ENCODE data around the gene CHKA. TPM values are rescaled to one million over a fixed set of nuclear protein-coding genes. Genes with fewer than 3 reads are reported as not detected.
A peak's percentile ranks its signal among the peaks of the same experiment; 100 is the strongest.

CHKA gene
- total RNA-seq, 2 experiments from 2014 or later, result 15.8 to 16.7 TPM

DNA sequence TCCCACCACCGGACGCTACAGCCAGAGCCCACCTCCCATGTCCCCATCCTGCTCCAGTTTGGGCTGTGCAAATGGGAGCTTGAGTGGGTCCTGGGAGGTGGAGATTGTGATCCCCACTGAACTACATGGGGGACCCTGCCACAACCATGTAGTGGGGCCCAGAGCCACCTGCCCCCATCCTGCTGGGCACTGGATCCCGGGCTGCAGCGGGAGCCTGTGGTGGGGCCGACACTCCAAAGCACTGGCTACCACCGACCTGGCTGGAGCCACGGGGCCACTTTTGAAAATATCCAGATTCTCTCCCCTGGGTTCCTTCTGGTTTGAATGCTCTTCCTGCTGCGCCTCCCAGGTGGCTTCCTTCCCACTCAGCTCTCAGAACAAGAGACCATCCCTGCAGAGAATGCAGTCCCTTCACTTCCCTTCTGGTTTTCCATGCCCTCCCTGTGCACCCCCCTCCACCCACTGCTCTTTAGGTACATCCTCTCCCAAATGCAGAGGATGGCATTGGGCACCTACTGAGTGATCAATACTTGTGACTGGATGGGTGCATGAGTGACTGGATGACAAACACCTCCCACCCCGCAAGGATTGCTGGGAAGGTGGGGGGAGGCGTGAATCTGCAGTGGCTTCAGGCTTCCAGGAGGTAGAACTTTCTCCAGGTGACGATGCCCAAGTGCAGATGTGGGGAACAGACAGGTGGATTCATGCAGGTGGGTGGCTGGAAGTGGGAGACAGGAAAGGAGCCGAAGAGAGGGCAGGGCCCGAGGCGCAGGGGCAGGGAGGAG, 116.4 kb downstream of the CHKA start:
- no peaks in the 10 kb centered on the region for H3K9me3 Mint-ChIP-seq
- CTCF ChIA-PET, result interaction anchor here (0.7 to 3.6 kb wide), 4 partner anchors 11 to 201 kb away, joined by 3 to 11 read pairs (median 4); no protein-coding TSS in a partner anchor
- H3K4me3 Mint-ChIP-seq, result peak overlapping the region; percentile 78
- intact Hi-C loops (cut with micrococcal nuclease), result loop anchor here (10.0 kb wide), 1 partner anchor 200 kb away; no protein-coding TSS in a partner anchor
- no peaks in the 10 kb centered on the region for H3K27me3 Mint-ChIP-seq
- no peak for DNase-seq
- H3K27ac Mint-ChIP-seq, result peak overlapping the region; percentile 83
- ATAC-seq, result no peak
- H3K4me1 Mint-ChIP-seq (ENCODE audit: low read depth), result peaks cover 18% of the 10 kb centered on the region
- POLR2A ChIA-PET, result interaction anchor here (1.2 to 1.9 kb wide), 2 partner anchors 10 to 33 kb away, joined by 3 to 5 read pairs; no protein-coding TSS in a partner anchor
- no peak for TF ChIP-seq CTCF (IDR thresholded peaks at IDR 0.05)
- no peaks in the 10 kb centered on the region for H3K36me3 Mint-ChIP-seq (ENCODE audit: low read depth)

GRCh38 chr11:68003846-68004550, 117.2 kb downstream of the CHKA start, which contains the start of gene UNC93B1:
Gene UNC93B1, minus strand, starts transcription at chr11:68004097. Its CDS starts 54 bp downstream, at chr11:68004043.
- DNase-seq, result peak; percentile 94
- H3K4me1 Mint-ChIP-seq (ENCODE audit: low read depth), result peaks cover 14% of the 10 kb centered on the region
- ATAC-seq, result peak; percentile 95
- no peaks in the 10 kb centered on the region for H3K27me3 Mint-ChIP-seq
- no peaks in the 10 kb centered on the region for H3K36me3 Mint-ChIP-seq (ENCODE audit: low read depth)
- intact Hi-C loops (cut with micrococcal nuclease), result loop anchor here (10.0 kb wide), 1 partner anchor 201 kb away; no protein-coding TSS in a partner anchor
- POLR2A ChIA-PET, result interaction anchor here (1.2 to 1.9 kb wide), 2 partner anchors 10 to 34 kb away, joined by 3 to 5 read pairs; no protein-coding TSS in a partner anchor
- H3K4me3 Mint-ChIP-seq, result peak within 1 kb of the TSS; percentile 78
- CTCF ChIA-PET, result interaction anchor here (0.7 to 3.6 kb wide), 4 partner anchors 10 to 202 kb away, joined by 3 to 11 read pairs (median 4); no protein-coding TSS in a partner anchor
- peak within 1 kb of the TSS; percentile 83 for H3K27ac Mint-ChIP-seq
- no peaks in the 10 kb centered on the region for H3K9me3 Mint-ChIP-seq
- TF ChIP-seq CTCF (IDR thresholded peaks at IDR 0.05), result no peak

DNA sequence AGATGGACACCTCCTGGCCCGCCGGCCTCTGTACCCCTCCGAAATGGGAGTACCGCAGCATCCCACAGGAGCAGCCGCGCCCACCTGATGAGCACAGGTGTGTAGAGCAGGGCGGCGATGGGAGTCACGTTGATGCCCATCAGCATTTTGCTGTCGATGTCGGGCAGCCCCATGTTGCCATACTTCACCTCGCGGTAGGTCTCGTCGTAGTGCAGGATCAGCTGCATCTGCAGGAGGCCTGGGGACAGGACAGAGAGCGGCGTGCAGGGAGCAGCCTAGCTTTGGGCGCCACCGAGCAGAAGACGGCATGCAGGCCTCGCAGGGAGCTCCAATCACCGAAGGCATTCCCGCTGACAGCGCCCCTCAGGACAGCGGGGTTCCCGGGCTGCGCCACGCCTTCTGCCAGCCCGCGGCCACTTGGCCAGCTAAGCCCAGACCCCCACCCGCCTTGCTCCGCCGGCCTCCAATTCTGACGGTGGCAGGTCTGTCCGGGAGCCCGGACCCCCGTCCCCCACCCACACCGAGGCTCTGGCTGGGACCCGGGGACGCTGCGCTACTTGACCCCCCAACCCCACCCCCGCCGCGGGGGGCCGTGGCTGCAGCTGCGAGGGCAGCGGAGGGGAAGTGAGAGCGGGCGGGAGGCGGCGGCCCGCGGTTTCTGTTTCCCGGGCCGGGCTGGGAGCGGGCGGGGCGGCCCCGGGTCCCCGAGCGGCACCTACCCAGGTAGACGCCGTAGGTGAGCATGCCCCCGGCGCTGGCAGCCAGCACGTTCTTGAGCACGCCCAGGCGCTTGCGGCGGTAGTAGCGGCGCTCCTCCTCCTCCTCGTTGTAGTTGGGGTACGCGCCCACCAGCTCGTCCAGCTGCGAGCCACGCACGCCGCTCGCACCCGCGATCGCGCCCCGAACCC, 118.0 kb downstream of the CHKA start:
- no peak for TF ChIP-seq CTCF (IDR thresholded peaks at IDR 0.05)
- no peaks in the 10 kb centered on the region for H3K9me3 Mint-ChIP-seq
- POLR2A ChIA-PET, result interaction anchor here (1.1 to 1.9 kb wide), 3 partner anchors 9 to 35 kb away, joined by 3 to 5 read pairs (median 3); partner anchors contain the start of gene NDUFS8
- no peaks in the 10 kb centered on the region for H3K36me3 Mint-ChIP-seq (ENCODE audit: low read depth)
- CTCF ChIA-PET, result interaction anchor here (0.8 to 3.6 kb wide), 2 partner anchors 9 to 48 kb away, joined by 3 to 11 read pairs; no protein-coding TSS in a partner anchor
- H3K4me1 Mint-ChIP-seq (ENCODE audit: low read depth), result peaks cover 16% of the 10 kb centered on the region
- no peaks in the 10 kb centered on the region for H3K27me3 Mint-ChIP-seq
- ATAC-seq, result peak; percentile 57
- H3K4me3 Mint-ChIP-seq, result peak overlapping the region; percentile 66
- H3K27ac Mint-ChIP-seq, result peak overlapping the region; percentile 13
- peak; percentile 67 for DNase-seq
- intact Hi-C loops (cut with micrococcal nuclease), result loop anchor here (10.0 kb wide), 1 partner anchor 202 kb away; no protein-coding TSS in a partner anchor

Small RNA genes lying within 50 kb of the gene (microRNA-seq; reads per million reads assigned to microRNA genes)
- not detected for gene MIR4691 (ENCODE audit: borderline microRNAs expressed, borderline replicate concordance)
- 0.91 reads per million for gene MIR6753 (ENCODE audit: borderline microRNAs expressed, borderline replicate concordance)
- not detected for gene MIR7113 (ENCODE audit: borderline microRNAs expressed, borderline replicate concordance)

Other genes with a start within 250 kb of the CHKA start
- gene UNC93B1, start 117.3 kb downstream of the CHKA start, total RNA-seq, result 10 to 100 TPM; 12.4 to 13.0 TPM
- gene ALDH3B1, start 111.1 kb downstream of the CHKA start, total RNA-seq, result under 1 TPM; 0.09 to 0.11 TPM
- 100 to 1,000 TPM; 105 to 109 TPM for gene NDUFS8, start 90.7 kb downstream of the CHKA start, total RNA-seq
- 100 to 1,000 TPM; 129 to 138 TPM for gene TCIRG1, start 82.4 kb downstream of the CHKA start, total RNA-seq
- 10 to 100 TPM; 16.9 to 17.9 TPM for gene KMT5B, start 91.9 kb upstream of the CHKA start, total RNA-seq
- gene C11orf24, start 150.6 kb upstream of the CHKA start, total RNA-seq, result 10 to 100 TPM; 38.0 to 40.7 TPM
- gene LRP5, start 191.2 kb upstream of the CHKA start, total RNA-seq, result 10 to 100 TPM; 10.5 to 15.3 TPM